GM12864 (cell line): Measurements from ENCODE around the gene TOPAZ1.

ENCODE experiments used
- DNase-seq: peaks from one replicate; pipeline ENCODE4 v3.0.0-alpha.2; 2011; ENCODE audit warnings: low read depth
- H3K4me3 ChIP-seq: 2 replicates; pipeline ENCODE4 v1.5.1; 2011; ENCODE audit warnings: mild to moderate bottlenecking, low read depth, low read length, control low read depth
- TF ChIP-seq, protein P1 (sequence below): IDR thresholded peaks from 2 replicates; pipeline ENCODE4 v1.5.1; 2011; ENCODE audit warnings: low read depth, mild to moderate bottlenecking, moderate library complexity, low read length, control low read depth, inconsistent platforms; ENCODE audit errors: missing control alignments

The TOPAZ1 gene

DNA sequence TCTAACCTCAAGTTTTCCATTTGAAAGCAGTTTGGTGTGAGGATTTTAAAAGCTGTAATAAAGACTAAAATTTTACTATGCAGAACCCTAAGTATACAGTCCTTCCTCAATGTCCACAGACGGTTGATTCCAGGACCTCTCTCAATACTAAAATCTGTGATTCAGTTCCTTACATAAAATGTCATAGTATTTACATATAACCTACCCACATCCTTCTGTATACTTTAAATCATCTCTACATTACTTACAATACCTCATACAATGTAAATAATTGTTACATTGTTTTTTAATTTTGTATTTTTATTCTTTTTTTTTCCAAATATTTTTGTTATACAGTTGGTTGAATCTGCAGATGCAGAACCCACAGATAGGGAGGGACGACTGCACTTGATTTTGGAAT lies 2.8 kb upstream of the TOPAZ1 start:
- no peak overlapping the region for H3K4me3 ChIP-seq
- TF ChIP-seq, protein P1, sequence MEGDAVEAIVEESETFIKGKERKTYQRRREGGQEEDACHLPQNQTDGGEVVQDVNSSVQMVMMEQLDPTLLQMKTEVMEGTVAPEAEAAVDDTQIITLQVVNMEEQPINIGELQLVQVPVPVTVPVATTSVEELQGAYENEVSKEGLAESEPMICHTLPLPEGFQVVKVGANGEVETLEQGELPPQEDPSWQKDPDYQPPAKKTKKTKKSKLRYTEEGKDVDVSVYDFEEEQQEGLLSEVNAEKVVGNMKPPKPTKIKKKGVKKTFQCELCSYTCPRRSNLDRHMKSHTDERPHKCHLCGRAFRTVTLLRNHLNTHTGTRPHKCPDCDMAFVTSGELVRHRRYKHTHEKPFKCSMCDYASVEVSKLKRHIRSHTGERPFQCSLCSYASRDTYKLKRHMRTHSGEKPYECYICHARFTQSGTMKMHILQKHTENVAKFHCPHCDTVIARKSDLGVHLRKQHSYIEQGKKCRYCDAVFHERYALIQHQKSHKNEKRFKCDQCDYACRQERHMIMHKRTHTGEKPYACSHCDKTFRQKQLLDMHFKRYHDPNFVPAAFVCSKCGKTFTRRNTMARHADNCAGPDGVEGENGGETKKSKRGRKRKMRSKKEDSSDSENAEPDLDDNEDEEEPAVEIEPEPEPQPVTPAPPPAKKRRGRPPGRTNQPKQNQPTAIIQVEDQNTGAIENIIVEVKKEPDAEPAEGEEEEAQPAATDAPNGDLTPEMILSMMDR: no peak
- DNase-seq: no peak

DNA sequence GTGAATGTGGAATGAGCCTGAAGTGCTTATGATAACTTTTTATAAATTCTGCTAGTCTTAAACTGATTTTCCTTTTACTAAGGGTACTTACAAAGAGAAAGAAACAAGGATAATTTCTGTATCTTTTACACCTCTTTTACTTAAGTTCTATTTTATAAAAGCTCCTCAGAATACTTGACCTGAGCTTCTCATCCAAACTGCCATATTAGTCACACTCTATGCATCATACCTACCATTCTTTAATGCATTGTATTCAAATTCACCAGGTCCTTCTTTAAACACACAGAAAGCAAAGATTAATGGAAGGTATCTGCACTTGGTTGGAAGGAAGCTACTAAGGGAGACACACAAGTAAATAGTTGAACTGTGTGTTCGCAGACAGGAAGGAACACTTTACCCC lies 1.6 kb upstream of the TOPAZ1 start:
- TF ChIP-seq, protein P1: no peak
- no peak for DNase-seq
- no peak overlapping the region for H3K4me3 ChIP-seq

DNA sequence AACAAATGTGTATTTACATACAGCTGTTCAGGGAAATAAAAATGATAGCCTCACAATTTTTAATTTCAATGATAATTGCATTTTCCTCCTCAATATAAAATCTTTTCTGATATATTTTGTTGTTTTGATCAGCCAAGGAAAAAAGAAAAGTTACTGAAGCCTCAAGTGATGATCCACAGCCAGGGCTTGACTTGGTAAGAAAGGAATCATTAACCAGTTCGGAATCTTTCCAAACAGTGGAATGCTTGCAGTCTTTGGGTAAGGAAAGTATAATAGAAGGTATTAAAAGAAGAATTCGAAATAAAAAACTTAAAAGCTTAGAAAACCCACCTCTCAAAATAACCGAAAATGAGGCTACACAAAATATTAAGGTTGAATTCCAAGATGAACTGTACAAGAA lies 1.0 kb downstream of the TOPAZ1 start:
- no peak for DNase-seq
- no peak overlapping the region for H3K4me3 ChIP-seq
- TF ChIP-seq, protein P1: no peak

DNA sequence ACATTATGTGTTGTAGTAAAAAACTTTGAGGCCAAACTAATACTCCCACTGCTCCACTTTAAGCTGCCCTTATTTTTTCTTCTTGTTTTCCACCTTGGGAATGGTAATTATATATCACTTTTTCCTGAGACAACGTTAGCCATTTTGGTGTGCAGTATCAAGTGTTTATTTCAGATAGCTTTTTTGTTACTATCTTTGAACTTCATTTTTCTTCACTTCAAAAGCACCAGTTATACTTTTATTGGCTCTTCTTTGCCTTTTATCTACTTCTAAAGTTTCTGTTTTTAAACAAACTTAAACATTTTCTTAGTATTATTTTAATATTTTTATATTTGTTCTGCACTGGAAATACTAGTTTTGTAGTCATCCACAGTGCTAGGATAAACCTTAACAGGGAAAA lies 6.5 kb downstream of the TOPAZ1 start:
- no peak for DNase-seq
- TF ChIP-seq, protein P1: no peak

DNA sequence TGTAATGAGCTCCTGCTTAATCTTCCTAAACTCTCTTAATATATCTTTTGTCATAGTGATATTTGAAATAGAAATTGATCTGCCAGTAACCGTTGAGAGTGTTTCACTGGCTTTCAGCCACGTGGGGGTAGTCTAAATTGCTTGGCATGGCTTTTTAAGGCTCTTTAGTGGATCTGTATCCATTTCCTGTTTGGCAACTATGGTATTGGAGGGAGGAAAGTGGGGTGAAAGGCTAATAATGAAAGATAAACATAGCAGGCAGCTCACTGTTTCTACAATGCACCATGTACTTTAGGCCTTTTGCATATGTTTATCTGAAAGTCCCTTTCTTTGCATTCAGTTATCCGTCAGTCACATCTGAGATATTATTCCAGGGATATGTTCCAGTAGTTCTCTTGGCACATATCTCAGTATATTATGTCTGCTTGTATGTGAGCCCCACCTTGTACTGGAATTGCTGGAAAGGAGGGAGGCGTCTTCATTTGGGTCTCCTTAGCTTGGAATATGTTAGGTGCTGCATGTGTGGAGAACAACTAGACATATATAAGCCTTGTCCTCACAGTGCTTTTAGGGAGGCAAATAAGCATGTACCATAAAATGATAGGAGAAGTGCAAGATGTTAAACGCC lies 10.8 kb downstream of the TOPAZ1 start:
- TF ChIP-seq, protein P1: no peak
- no peak for DNase-seq

More for the DNA sequence above, 6.5 kb downstream of the TOPAZ1 start:
- no peak overlapping the region for H3K4me3 ChIP-seq

DNA sequence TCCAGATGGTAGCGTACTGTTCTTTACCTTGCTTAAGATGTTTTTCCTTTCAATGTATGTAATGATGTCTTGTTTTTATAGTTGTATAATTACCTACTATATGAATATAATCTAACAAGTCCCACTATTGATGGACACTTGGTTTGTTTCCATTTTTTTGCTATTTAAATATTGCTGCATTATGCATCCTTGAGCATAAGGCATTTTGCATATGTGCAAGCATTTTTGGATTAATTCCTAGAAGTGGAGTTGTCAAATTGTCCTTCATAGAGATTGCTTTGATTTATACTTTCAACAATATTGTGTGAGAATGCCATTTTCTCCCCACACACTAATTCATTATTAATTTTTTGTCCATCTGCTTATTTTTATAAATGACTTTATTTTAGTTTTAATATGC lies 17.7 kb downstream of the TOPAZ1 start:
- TF ChIP-seq, protein P1: no peak
- no peak for DNase-seq
- no peak overlapping the region for H3K4me3 ChIP-seq

More for the DNA sequence above, 10.8 kb downstream of the TOPAZ1 start:
- no peak overlapping the region for H3K4me3 ChIP-seq

DNA sequence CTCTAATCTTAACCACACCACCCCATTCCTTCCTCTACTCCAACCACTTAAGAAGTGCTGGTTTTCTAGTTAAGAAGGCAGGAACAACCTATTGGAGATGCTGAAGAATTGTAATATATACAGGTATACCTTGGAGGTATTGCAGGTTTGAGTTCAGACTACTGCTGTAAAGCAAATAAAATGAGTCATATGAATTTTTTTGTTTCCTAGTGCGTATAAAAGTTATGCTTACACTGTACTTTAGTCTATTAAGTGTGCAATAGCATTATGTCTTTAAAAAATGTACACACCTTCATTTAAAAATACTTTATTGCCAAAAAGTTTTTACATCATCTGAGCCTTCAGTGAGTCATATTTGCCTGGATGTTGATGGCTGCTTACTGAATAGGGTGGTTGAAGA lies 22.5 kb downstream of the TOPAZ1 start:
- H3K4me3 ChIP-seq: no peak overlapping the region
- TF ChIP-seq, protein P1: no peak
- DNase-seq: no peak
